B cell (primary cell): Measurements from ENCODE around the gene ZNF79. TPM values are rescaled to one million over a fixed set of nuclear protein-coding genes. Genes with fewer than 3 reads are reported as not detected.

Experiments used
- ATAC-seq: fragments of 200-7000 bp; cut with Tn5 transposase; one replicate; pipeline ENCODE4 v1.10.0; 2021; ENCODE audit warnings: low read depth, mild to moderate bottlenecking, moderate number of reproducible peaks, moderate library complexity
- CTCF ChIA-PET: fragments of 350-600 bp; sonication (Branson Sonifier 250); formaldehyde crosslinking; loops from one replicate; lab custom pipeline; 2021; ENCODE audit warnings: antibody characterized with exemption, inconsistent platforms; lab: Charles Lee
- POLR2A ChIA-PET: fragments of 350-600 bp; sonication (Branson Sonifier 250); formaldehyde crosslinking; loops from one replicate; lab custom pipeline; 2021; ENCODE audit warnings: antibody characterized with exemption; lab: Charles Lee
- DNase-seq: peaks from one replicate; pipeline ENCODE4 v3.0.0; 2013
- H2AFZ ChIP-seq: 2 replicates; pipeline ENCODE4 v1.6.1; 2012; ENCODE audit warnings: mild to moderate bottlenecking, low read depth, low read length; ENCODE audit not compliant: insufficient read depth, poor library complexity, severe bottlenecking
- H3K27ac ChIP-seq, 2 donors: 1 replicate in 1 of 2; 2 replicates in 1 of 2; pipeline ENCODE4 v1.5.1; 2012 to 2013; ENCODE audit warnings: low read length in 2 of 2, mild to moderate bottlenecking in 2 of 2, moderate library complexity in 1 of 2
- H3K27me3 ChIP-seq, 4 experiments: fragments of 200-600 bp in 1 of 4; sonication (generic) in 1 of 4; replicated peaks in 1 of 4; 1 replicate in 2 of 4; 2 replicates in 2 of 4; pipeline versions ENCODE4 v1.6.1 to v1.7.0; 2013 to 2016; ENCODE audit warnings: low read length in 3 of 4, mild to moderate bottlenecking in 2 of 4, mixed read lengths in 1 of 4, moderate library complexity in 1 of 4; ENCODE audit not compliant: insufficient read depth in 4 of 4, control insufficient read depth in 3 of 4; ENCODE audit errors: control extremely low read depth in 1 of 4
- H3K36me3 ChIP-seq, 2 experiments: replicated peaks in 1 of 2; 1 replicate in 1 of 2; 2 replicates in 1 of 2; pipeline versions ENCODE4 v1.6.1 to v1.7.1; 2013; ENCODE audit warnings: low read length in 1 of 2; ENCODE audit not compliant: insufficient read depth in 2 of 2, control insufficient read depth in 1 of 2; ENCODE audit errors: control extremely low read depth in 1 of 2, extremely low read depth in 1 of 2
- H3K4me1 ChIP-seq, 2 donors: fragments of 200-600 bp in 1 of 2; sonication (generic) in 1 of 2; 1 replicate in 1 of 2; 2 replicates in 1 of 2; pipeline versions ENCODE4 v1.5.1 to v1.6.1; 2013 to 2017; ENCODE audit warnings: low read length in 2 of 2; ENCODE audit not compliant: control insufficient read depth in 2 of 2, insufficient read depth in 2 of 2
- H3K4me2 ChIP-seq: replicated peaks from 2 replicates; pipeline ENCODE3; 2012; ENCODE audit warnings: mild to moderate bottlenecking, low read depth, low read length; ENCODE audit not compliant: poor library complexity, severe bottlenecking
- H3K4me3 ChIP-seq, 5 experiments: fragments of 200-600 bp in 1 of 5; sonication (generic) in 1 of 5; 1 replicate in 3 of 5; 2 replicates in 2 of 5; pipeline versions ENCODE4 v1.5.1 to v1.7.0; 2011 to 2016; ENCODE audit warnings: low read length in 4 of 5, mild to moderate bottlenecking in 4 of 5, low read depth in 2 of 5, control low read depth in 1 of 5, moderate library complexity in 1 of 5; ENCODE audit not compliant: insufficient read depth in 1 of 5; ENCODE audit errors: control extremely low read depth in 1 of 5, extremely low read depth in 1 of 5
- H3K79me2 ChIP-seq: fragments of 200-600 bp; sonication (generic); one replicate; pipeline ENCODE4 v1.6.0; 2016; ENCODE audit warnings: low read length; ENCODE audit not compliant: control insufficient read depth, insufficient read depth
- H3K9ac ChIP-seq: fragments of 200-600 bp; sonication (generic); 2 replicates; pipeline ENCODE4 v1.6.1; 2017; ENCODE audit warnings: mild to moderate bottlenecking, low read length, moderate library complexity
- H3K9me3 ChIP-seq, 3 donors: one replicate each; pipeline versions ENCODE4 v1.6.1 to v1.7.1; 2013; ENCODE audit warnings: low read length in 2 of 3; ENCODE audit not compliant: control insufficient read depth in 2 of 3, insufficient read depth in 1 of 3; ENCODE audit errors: control extremely low read depth in 1 of 3
- H4K20me1 ChIP-seq: 2 replicates; pipeline ENCODE4 v1.6.0; 2012; ENCODE audit warnings: mild to moderate bottlenecking, low read length; ENCODE audit not compliant: insufficient read depth, control insufficient read depth, poor library complexity, severe bottlenecking
- H3K27ac Mint-ChIP-seq: one replicate; pipeline ENCODE4 v1.8.0; 2021; ENCODE audit warnings: mixed read lengths
- H3K27me3 Mint-ChIP-seq: one replicate; pipeline ENCODE4 v1.8.0; 2021; ENCODE audit warnings: mixed read lengths
- H3K4me1 Mint-ChIP-seq: one replicate; pipeline ENCODE4 v1.8.0; 2021; ENCODE audit warnings: mixed read lengths
- H3K4me3 Mint-ChIP-seq: one replicate; pipeline ENCODE4 v1.8.0; 2021; ENCODE audit warnings: mixed read lengths
- H3K9me3 Mint-ChIP-seq: one replicate; pipeline ENCODE4 v1.8.0; 2022; ENCODE audit warnings: mixed read lengths; ENCODE audit not compliant: insufficient read depth
- EZH2 ChIP-seq: IDR thresholded peaks from 2 replicates; pipeline ENCODE4 v1.6.1; 2012; ENCODE audit warnings: borderline replicate concordance, low read depth, mild to moderate bottlenecking, moderate library complexity, low read length; ENCODE audit not compliant: insufficient read depth, poor library complexity, severe bottlenecking
- WGBS: methylation state at CpG from one replicate; pipeline ENCODE4 v1.1.5; 2013; ENCODE audit warnings: missing lambda C conversion rate; ENCODE audit not compliant: insufficient coverage; 5-methylcytosine and 5-hydroxymethylcytosine counted together
- intact Hi-C: fragments of 100-400 bp; cut with micrococcal nuclease; formaldehyde crosslinking; loops from one replicate; pipeline ENCODE4 v1.10.0; 2022
- polyA plus RNA-seq: library from polyadenylated mRNA; depleted of rRNA; stranded (reverse); fragments of >200 nt; gene quantifications from 2 replicates; pipeline ENCODE4 v1.2.3, GENCODE V29; 2012
- total RNA-seq, 2 donors: library from RNA; stranded (reverse); fragments of 120-200 nt in 1 of 2; gene quantifications; 1 replicate in 1 of 2; 2 replicates in 1 of 2; pipeline versions ENCODE4 v1.2.3 to v1.2.4, GENCODE V29; 2013 to 2022
- TF ChIP-seq, protein P1 (sequence below): fragments of 200-600 bp; IDR thresholded peaks from one replicate; pipeline ENCODE4 v1.8.0; 2022; ENCODE audit warnings: antibody characterized with exemption, mild to moderate bottlenecking

Gene ZNF79
- total and polyA plus RNA-seq, 2 donors (not counting 1 experiment from before 2014, with no cell fraction given), result 4.8 to 16.1 TPM

DNA sequence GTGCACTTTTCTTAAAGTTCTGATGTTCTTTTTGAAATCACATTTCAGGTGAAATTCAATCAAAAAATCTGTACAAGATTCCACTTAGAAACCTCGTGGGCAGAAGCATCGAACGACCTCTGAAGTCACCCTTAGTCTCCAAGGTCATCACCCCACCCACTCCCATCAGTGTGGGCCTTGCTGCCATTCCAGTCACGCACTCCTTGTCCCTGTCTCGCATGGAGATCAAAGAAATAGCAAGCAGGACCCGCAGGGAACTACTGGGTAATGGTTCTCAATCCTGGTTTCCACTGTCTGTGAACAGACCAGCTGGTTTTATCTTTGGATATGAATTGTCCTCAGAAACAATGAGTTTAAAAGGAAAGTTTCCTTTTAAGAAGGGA lies 35.3 kb upstream of the ZNF79 start:
- H3K27ac ChIP-seq, result no peak overlapping the region
- no peaks in the 10 kb centered on the region for H4K20me1 ChIP-seq
- H3K9me3 ChIP-seq, result no peaks in the 10 kb centered on the region
- DNase-seq (no peak), ATAC-seq (no peak)
- Mint-ChIP-seq H3K27me3 (peaks cover 24% of the 10 kb centered on the region), H3K4me1 (peaks cover 4% of the 10 kb centered on the region), H3K27ac (no peak overlapping the region), H3K9me3 (no peaks in the 10 kb centered on the region), H3K4me3 (no peak overlapping the region)
- no peak overlapping the region for H2AFZ ChIP-seq
- intact Hi-C loops, result no loop called here
- no peak overlapping the region for H3K9ac ChIP-seq
- 78% methylated on average over 6 of the region's 6 CpGs for WGBS
- no peak overlapping the region for H3K4me2 ChIP-seq
- POLR2A ChIA-PET, result no interaction called here
- TF ChIP-seq, protein P1, sequence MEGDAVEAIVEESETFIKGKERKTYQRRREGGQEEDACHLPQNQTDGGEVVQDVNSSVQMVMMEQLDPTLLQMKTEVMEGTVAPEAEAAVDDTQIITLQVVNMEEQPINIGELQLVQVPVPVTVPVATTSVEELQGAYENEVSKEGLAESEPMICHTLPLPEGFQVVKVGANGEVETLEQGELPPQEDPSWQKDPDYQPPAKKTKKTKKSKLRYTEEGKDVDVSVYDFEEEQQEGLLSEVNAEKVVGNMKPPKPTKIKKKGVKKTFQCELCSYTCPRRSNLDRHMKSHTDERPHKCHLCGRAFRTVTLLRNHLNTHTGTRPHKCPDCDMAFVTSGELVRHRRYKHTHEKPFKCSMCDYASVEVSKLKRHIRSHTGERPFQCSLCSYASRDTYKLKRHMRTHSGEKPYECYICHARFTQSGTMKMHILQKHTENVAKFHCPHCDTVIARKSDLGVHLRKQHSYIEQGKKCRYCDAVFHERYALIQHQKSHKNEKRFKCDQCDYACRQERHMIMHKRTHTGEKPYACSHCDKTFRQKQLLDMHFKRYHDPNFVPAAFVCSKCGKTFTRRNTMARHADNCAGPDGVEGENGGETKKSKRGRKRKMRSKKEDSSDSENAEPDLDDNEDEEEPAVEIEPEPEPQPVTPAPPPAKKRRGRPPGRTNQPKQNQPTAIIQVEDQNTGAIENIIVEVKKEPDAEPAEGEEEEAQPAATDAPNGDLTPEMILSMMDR, result no peak
- no peak for TF ChIP-seq EZH2
- H3K4me3 ChIP-seq, result no peak overlapping the region
- peaks cover 0 to 2% of the 10 kb centered on the region in 2 donors for H3K4me1 ChIP-seq
- H3K27me3 ChIP-seq, result peaks cover 0 to 26% (median 4%) of the 10 kb centered on the region in 4 experiments
- CTCF ChIA-PET, result interaction anchor here (0.8 to 2.0 kb wide), 2 partner anchors 8 to 174 kb away, joined by 3 to 4 read pairs; partner anchors contain the start of gene SLC2A8
- no peaks in the 10 kb centered on the region for H3K79me2 ChIP-seq
- H3K36me3 ChIP-seq, result no peaks in the 10 kb centered on the region

DNA sequence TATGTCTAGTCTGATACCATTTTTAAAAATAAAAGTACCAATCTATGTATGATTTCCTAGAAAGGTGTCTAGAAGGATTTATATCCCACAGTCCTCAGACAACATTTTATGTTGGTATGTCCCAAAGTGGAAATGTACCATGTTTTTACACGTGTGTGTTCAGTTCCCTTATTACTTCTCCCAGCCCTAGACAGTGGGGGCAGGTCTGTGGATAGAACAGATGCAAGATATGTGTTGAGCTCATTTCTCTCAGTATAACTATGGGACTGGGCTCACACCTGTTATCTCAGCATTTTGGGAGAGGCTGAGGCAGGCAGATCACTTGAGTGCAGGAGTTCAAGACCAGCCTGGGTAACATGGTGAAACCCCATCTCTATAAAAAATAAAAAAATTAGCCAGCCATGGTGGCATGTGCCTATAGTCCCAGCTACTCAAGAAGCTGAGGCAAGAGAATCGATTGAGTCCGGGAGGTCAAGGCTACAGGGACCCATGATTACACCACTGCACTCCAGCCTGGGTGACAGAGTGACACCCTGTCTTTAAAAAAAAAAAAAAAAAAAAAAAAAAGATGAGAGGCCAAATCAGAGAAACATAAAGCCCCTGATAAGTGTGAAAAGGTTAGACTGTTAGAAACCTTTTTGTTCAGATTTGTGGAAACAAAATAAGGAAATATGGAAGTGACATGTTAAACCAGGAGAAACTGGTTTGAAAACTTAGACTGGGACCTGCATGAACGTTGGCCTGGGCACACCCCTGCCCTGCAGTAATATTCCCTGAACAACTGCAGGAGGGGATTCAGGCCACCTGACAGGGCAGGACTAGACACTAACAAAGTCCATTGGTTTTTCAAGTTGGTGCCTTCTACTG lies 34.6 kb upstream of the ZNF79 start:
- no peaks in the 10 kb centered on the region for H3K9me3 ChIP-seq
- no peaks in the 10 kb centered on the region for H3K79me2 ChIP-seq
- POLR2A ChIA-PET, result no interaction called here
- H3K4me3 ChIP-seq, result no peak overlapping the region
- CTCF ChIA-PET, result interaction anchor here (0.8 kb wide), 1 partner anchor 175 kb away, joined by 3 read pairs; no protein-coding TSS in a partner anchor
- H3K4me1 ChIP-seq, result peaks cover 0 to 2% of the 10 kb centered on the region in 2 donors
- peaks cover 16% of the 10 kb centered on the region for H3K27me3 Mint-ChIP-seq
- H3K27me3 ChIP-seq, result peaks cover 0 to 26% (median 4%) of the 10 kb centered on the region in 4 experiments
- peaks cover 4% of the 10 kb centered on the region for H3K4me1 Mint-ChIP-seq
- ATAC-seq (no peak), DNase-seq (no peak)
- 72% methylated on average over 3 of the region's 4 CpGs for WGBS
- H2AFZ ChIP-seq, result no peak overlapping the region
- no peak overlapping the region for H3K4me3 Mint-ChIP-seq
- no peak overlapping the region for H3K27ac Mint-ChIP-seq
- intact Hi-C loops, result no loop called here
- H3K36me3 ChIP-seq, result no peaks in the 10 kb centered on the region
- no peak overlapping the region for H3K9ac ChIP-seq
- no peak overlapping the region for H3K27ac ChIP-seq
- no peaks in the 10 kb centered on the region for H3K9me3 Mint-ChIP-seq
- H4K20me1 ChIP-seq, result no peaks in the 10 kb centered on the region
- H3K4me2 ChIP-seq, result no peak overlapping the region
- TF ChIP-seq, protein P1, result no peak
- no peak for TF ChIP-seq EZH2
